ENCODE measurements around the gene ACTC1. TPM values are rescaled to one million over a fixed set of nuclear protein-coding genes. Genes with fewer than 3 reads are reported as not detected.

Gene ACTC1
- polyA plus RNA-seq (2013, experiment 1 of 2): 56.5 TPM
- polyA plus RNA-seq (2013, experiment 2 of 2): 51.5 TPM

GRCh38 chr15:34795267-34796081 lies at the start of gene ACTC1:
Gene ACTC1, minus strand, starts transcription at chr15:34795549. Its CDS starts 741 bp downstream, at chr15:34794808.
- no peaks in the 10 kb centered on the region for H3K9me3 ChIP-seq (ENCODE audit: insufficient read depth, low read depth, low read length)
- 10% methylated on average over 44 of the region's 44 CpGs for WGBS
- H3K9ac ChIP-seq (ENCODE audit: low read depth, low read length): peak within 1 kb of the TSS; percentile 76
- H3K36me3 ChIP-seq (ENCODE audit: insufficient read depth, low read length): peaks cover 29% of the 10 kb centered on the region
- H3K4me1 ChIP-seq (ENCODE audit: insufficient read depth, low read length): peaks cover 15% of the 10 kb centered on the region
- peaks cover 30% of the 10 kb centered on the region for H3K27me3 ChIP-seq (ENCODE audit: insufficient read depth, low read length)
- no peak within 1 kb of the TSS for H3K27ac ChIP-seq (ENCODE audit: low read depth, low read length)
- H3K4me3 ChIP-seq (ENCODE audit: low read length): peak within 1 kb of the TSS; percentile 60

- Histone ChIP-seq H3K9me3 (ENCODE audit: insufficient read depth, low read depth, low read length) (no peaks in the 10 kb centered on the region), H3K36me3 (ENCODE audit: insufficient read depth, low read length) (no peaks in the 10 kb centered on the region), H3K9ac (ENCODE audit: low read depth, low read length) (no peak overlapping the region), H3K4me3 (ENCODE audit: low read length) (no peak overlapping the region), H3K4me1 (ENCODE audit: insufficient read depth, low read length) (no peaks in the 10 kb centered on the region), H3K27me3 (ENCODE audit: insufficient read depth, low read length) (no peaks in the 10 kb centered on the region), H3K27ac (ENCODE audit: low read depth, low read length) (no peak overlapping the region)
These were observed 45.9 kb upstream of the ACTC1 start for GRCh38 chr15:34841262-34841725.

GRCh38 chr15:34838282-34838681 lies 42.9 kb upstream of the ACTC1 start:
- no peaks in the 10 kb centered on the region for H3K4me1 ChIP-seq (ENCODE audit: insufficient read depth, low read length)
- no peaks in the 10 kb centered on the region for H3K27me3 ChIP-seq (ENCODE audit: insufficient read depth, low read length)
- H3K9ac ChIP-seq (ENCODE audit: low read depth, low read length): no peak overlapping the region
- H3K9me3 ChIP-seq (ENCODE audit: insufficient read depth, low read depth, low read length): 0 out of 2 replicates have a peak, but pooled peaks cover 5% of the 10 kb centered on the region
- H3K36me3 ChIP-seq (ENCODE audit: insufficient read depth, low read length): no peaks in the 10 kb centered on the region
- no peak overlapping the region for H3K4me3 ChIP-seq (ENCODE audit: low read length)
- 93% methylated on average over 3 of the region's 3 CpGs for WGBS
- no peak overlapping the region for H3K27ac ChIP-seq (ENCODE audit: low read depth, low read length)

- no peak overlapping the region for H3K27ac ChIP-seq (ENCODE audit: low read depth, low read length)
- WGBS: 89% methylated on average over 6 of the region's 6 CpGs
- no peaks in the 10 kb centered on the region for H3K27me3 ChIP-seq (ENCODE audit: insufficient read depth, low read length)
- H3K9ac ChIP-seq (ENCODE audit: low read depth, low read length): no peak overlapping the region
- no peaks in the 10 kb centered on the region for H3K36me3 ChIP-seq (ENCODE audit: insufficient read depth, low read length)
- H3K4me3 ChIP-seq (ENCODE audit: low read length): no peak overlapping the region
- no peaks in the 10 kb centered on the region for H3K4me1 ChIP-seq (ENCODE audit: insufficient read depth, low read length)
- H3K9me3 ChIP-seq (ENCODE audit: insufficient read depth, low read depth, low read length): 0 out of 2 replicates have a peak, but pooled peaks cover 5% of the 10 kb centered on the region
These were observed 42.1 kb upstream of the ACTC1 start for GRCh38 chr15:34837246-34838016.

GRCh38 chr15:34828145-34828911 lies 33.0 kb upstream of the ACTC1 start:
- no peak overlapping the region for H3K9ac ChIP-seq (ENCODE audit: low read depth, low read length)
- H3K27ac ChIP-seq (ENCODE audit: low read depth, low read length): no peak overlapping the region
- H3K36me3 ChIP-seq (ENCODE audit: insufficient read depth, low read length): no peaks in the 10 kb centered on the region
- no peaks in the 10 kb centered on the region for H3K27me3 ChIP-seq (ENCODE audit: insufficient read depth, low read length)
- WGBS: 90% methylated on average over 1 of the region's 5 CpGs
- no peaks in the 10 kb centered on the region for H3K4me1 ChIP-seq (ENCODE audit: insufficient read depth, low read length)
- H3K9me3 ChIP-seq (ENCODE audit: insufficient read depth, low read depth, low read length): no peaks in the 10 kb centered on the region
- no peak overlapping the region for H3K4me3 ChIP-seq (ENCODE audit: low read length)

- Histone ChIP-seq H3K9ac (ENCODE audit: low read depth, low read length) (no peak overlapping the region), H3K4me1 (ENCODE audit: insufficient read depth, low read length) (no peaks in the 10 kb centered on the region), H3K27ac (ENCODE audit: low read depth, low read length) (no peak overlapping the region), H3K4me3 (ENCODE audit: low read length) (no peak overlapping the region), H3K27me3 (ENCODE audit: insufficient read depth, low read length) (no peaks in the 10 kb centered on the region), H3K9me3 (ENCODE audit: insufficient read depth, low read depth, low read length) (no peaks in the 10 kb centered on the region), H3K36me3 (ENCODE audit: insufficient read depth, low read length) (no peaks in the 10 kb centered on the region)
- WGBS: 91% methylated on average over 3 of the region's 3 CpGs
These were observed 26.5 kb upstream of the ACTC1 start for GRCh38 chr15:34821831-34822230.

- Histone ChIP-seq H3K9ac (ENCODE audit: low read depth, low read length) (no peak overlapping the region), H3K36me3 (ENCODE audit: insufficient read depth, low read length) (no peaks in the 10 kb centered on the region), H3K4me3 (ENCODE audit: low read length) (no peak overlapping the region), H3K9me3 (ENCODE audit: insufficient read depth, low read depth, low read length) (no peaks in the 10 kb centered on the region), H3K27me3 (ENCODE audit: insufficient read depth, low read length) (no peaks in the 10 kb centered on the region), H3K27ac (ENCODE audit: low read depth, low read length) (no peak overlapping the region), H3K4me1 (ENCODE audit: insufficient read depth, low read length) (no peaks in the 10 kb centered on the region)
- WGBS: 93% methylated on average over 5 of the region's 5 CpGs
These were observed 24.8 kb upstream of the ACTC1 start for GRCh38 chr15:34820110-34820509.

- no CpG with 5 or more reads among the region's 1 CpG for WGBS
- no peaks in the 10 kb centered on the region for H3K27me3 ChIP-seq (ENCODE audit: insufficient read depth, low read length)
- H3K4me3 ChIP-seq (ENCODE audit: low read length): no peak overlapping the region
These were observed 23.2 kb upstream of the ACTC1 start for GRCh38 chr15:34818526-34818925.

GRCh38 chr15:34815836-34816235 lies 20.5 kb upstream of the ACTC1 start:
- Histone ChIP-seq H3K9ac (ENCODE audit: low read depth, low read length) (no peak overlapping the region), H3K4me1 (ENCODE audit: insufficient read depth, low read length) (no peaks in the 10 kb centered on the region), H3K4me3 (ENCODE audit: low read length) (no peak overlapping the region), H3K27me3 (ENCODE audit: insufficient read depth, low read length) (no peaks in the 10 kb centered on the region), H3K27ac (ENCODE audit: low read depth, low read length) (no peak overlapping the region), H3K9me3 (ENCODE audit: insufficient read depth, low read depth, low read length) (no peaks in the 10 kb centered on the region), H3K36me3 (ENCODE audit: insufficient read depth, low read length) (no peaks in the 10 kb centered on the region)
- no CpG with 5 or more reads among the region's 1 CpG for WGBS

More at GRCh38 chr15:34818526-34818925, 23.2 kb upstream of the ACTC1 start:
- H3K9me3 ChIP-seq (ENCODE audit: insufficient read depth, low read depth, low read length): no peaks in the 10 kb centered on the region
- H3K9ac ChIP-seq (ENCODE audit: low read depth, low read length): no peak overlapping the region
- H3K27ac ChIP-seq (ENCODE audit: low read depth, low read length): no peak overlapping the region
- no peaks in the 10 kb centered on the region for H3K36me3 ChIP-seq (ENCODE audit: insufficient read depth, low read length)
- H3K4me1 ChIP-seq (ENCODE audit: insufficient read depth, low read length): no peaks in the 10 kb centered on the region

GRCh38 chr15:34813446-34814190 lies 18.3 kb upstream of the ACTC1 start:
- Histone ChIP-seq H3K4me1 (ENCODE audit: insufficient read depth, low read length) (no peaks in the 10 kb centered on the region), H3K27me3 (ENCODE audit: insufficient read depth, low read length) (no peaks in the 10 kb centered on the region)

More at GRCh38 chr15:34813446-34814190, 18.3 kb upstream of the ACTC1 start:
- no peak overlapping the region for H3K4me3 ChIP-seq (ENCODE audit: low read length)
- H3K9me3 ChIP-seq (ENCODE audit: insufficient read depth, low read depth, low read length): no peaks in the 10 kb centered on the region
- H3K27ac ChIP-seq (ENCODE audit: low read depth, low read length): no peak overlapping the region
- H3K36me3 ChIP-seq (ENCODE audit: insufficient read depth, low read length): no peaks in the 10 kb centered on the region
- WGBS: 78% methylated on average over 3 of the region's 3 CpGs
- no peak overlapping the region for H3K9ac ChIP-seq (ENCODE audit: low read depth, low read length)
